ENCODE measurements around the gene HPGDS.

Gene HPGDS

DNA sequence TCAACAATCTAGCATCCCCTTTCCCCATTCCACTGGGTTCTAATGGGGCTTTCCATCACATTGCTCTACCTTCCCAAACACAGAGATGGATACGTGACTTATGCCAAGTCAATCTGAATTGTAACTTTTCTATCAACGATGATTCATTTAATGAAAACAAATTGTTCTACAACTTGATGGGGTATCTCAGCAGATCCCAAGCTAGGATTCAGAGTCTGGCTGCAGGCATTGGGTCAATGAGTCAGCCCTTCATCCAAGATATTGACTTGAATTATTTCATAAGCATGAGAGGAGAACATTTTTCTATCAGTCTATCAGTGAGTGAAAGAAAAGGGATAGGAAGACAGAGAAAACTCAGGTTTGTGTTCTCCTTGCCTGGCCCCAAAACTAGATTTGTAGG lies 15.0 kb upstream of the HPGDS start:
- H3K36me3 ChIP-seq (ENCODE audit: insufficient read depth, low read length), result no peaks in the 10 kb centered on the region
- whole genome bisulfite sequencing, result 95% methylated on average over 2 of the region's 2 CpGs

GRCh38 chr4:94356444-94356843 lies 13.8 kb upstream of the HPGDS start:
- Histone ChIP-seq H3K36me3 (ENCODE audit: insufficient read depth, low read length) (no peaks in the 10 kb centered on the region), H3K27ac (ENCODE audit: low read depth, low read length) (no peak overlapping the region), H3K9me3 (ENCODE audit: insufficient read depth, low read depth, low read length) (no peaks in the 10 kb centered on the region), H3K9ac (ENCODE audit: low read depth, low read length) (no peak overlapping the region), H3K27me3 (ENCODE audit: insufficient read depth, low read length) (no peaks in the 10 kb centered on the region), H3K4me3 (ENCODE audit: low read length) (no peak overlapping the region), H3K4me1 (ENCODE audit: insufficient read depth, low read length) (no peaks in the 10 kb centered on the region)
- WGBS, result 92% methylated on average over 2 of the region's 2 CpGs

More for the DNA sequence above, 15.0 kb upstream of the HPGDS start:
- Histone ChIP-seq H3K9me3 (ENCODE audit: insufficient read depth, low read depth, low read length) (no peaks in the 10 kb centered on the region), H3K9ac (ENCODE audit: low read depth, low read length) (no peak overlapping the region), H3K27me3 (ENCODE audit: insufficient read depth, low read length) (no peaks in the 10 kb centered on the region), H3K27ac (ENCODE audit: low read depth, low read length) (no peak overlapping the region), H3K4me3 (ENCODE audit: low read length) (no peak overlapping the region), H3K4me1 (ENCODE audit: insufficient read depth, low read length) (no peaks in the 10 kb centered on the region)

- Histone ChIP-seq H3K9ac (ENCODE audit: low read depth, low read length) (no peak overlapping the region), H3K4me3 (ENCODE audit: low read length) (no peak overlapping the region), H3K9me3 (ENCODE audit: insufficient read depth, low read depth, low read length) (no peaks in the 10 kb centered on the region), H3K27me3 (ENCODE audit: insufficient read depth, low read length) (no peaks in the 10 kb centered on the region), H3K36me3 (ENCODE audit: insufficient read depth, low read length) (no peaks in the 10 kb centered on the region), H3K27ac (ENCODE audit: low read depth, low read length) (no peak overlapping the region), H3K4me1 (ENCODE audit: insufficient read depth, low read length) (no peaks in the 10 kb centered on the region)
- WGBS, result 87% methylated on average over 6 of the region's 6 CpGs
These were observed 11.8 kb upstream of the HPGDS start for GRCh38 chr4:94354474-94354896.

DNA sequence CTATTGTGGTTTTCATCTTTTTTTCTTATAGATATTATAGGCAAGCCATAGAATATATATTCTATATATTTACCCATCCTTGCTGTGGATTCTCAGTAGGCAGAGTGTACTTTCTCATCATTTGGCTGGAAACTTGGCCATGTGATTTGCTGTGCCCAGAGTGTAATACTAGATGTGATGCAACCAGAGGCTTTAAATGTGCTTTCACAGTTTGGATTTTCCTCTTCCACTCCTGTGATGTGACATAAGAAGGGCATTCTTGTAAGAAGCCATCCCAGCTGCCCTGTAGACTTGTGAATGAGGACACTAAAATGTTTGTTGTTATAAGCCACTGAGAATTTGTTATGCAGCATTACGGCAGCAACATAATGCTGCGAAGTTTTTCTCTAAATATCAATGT lies 10.4 kb upstream of the HPGDS start:
- Histone ChIP-seq H3K36me3 (ENCODE audit: insufficient read depth, low read length) (no peaks in the 10 kb centered on the region), H3K9ac (ENCODE audit: low read depth, low read length) (no peak overlapping the region), H3K4me1 (ENCODE audit: insufficient read depth, low read length) (no peaks in the 10 kb centered on the region), H3K27ac (ENCODE audit: low read depth, low read length) (no peak overlapping the region), H3K9me3 (ENCODE audit: insufficient read depth, low read depth, low read length) (no peaks in the 10 kb centered on the region), H3K27me3 (ENCODE audit: insufficient read depth, low read length) (no peaks in the 10 kb centered on the region), H3K4me3 (ENCODE audit: low read length) (no peak overlapping the region)
- WGBS, result 88% methylated on average over 1 of the region's 2 CpGs

- 98% methylated on average over 4 of the region's 4 CpGs for WGBS
- H3K27me3 ChIP-seq (ENCODE audit: insufficient read depth, low read length), result no peaks in the 10 kb centered on the region
- no peaks in the 10 kb centered on the region for H3K9me3 ChIP-seq (ENCODE audit: insufficient read depth, low read depth, low read length)
- H3K36me3 ChIP-seq (ENCODE audit: insufficient read depth, low read length), result no peaks in the 10 kb centered on the region
- no peak overlapping the region for H3K27ac ChIP-seq (ENCODE audit: low read depth, low read length)
- no peaks in the 10 kb centered on the region for H3K4me1 ChIP-seq (ENCODE audit: insufficient read depth, low read length)
- H3K4me3 ChIP-seq (ENCODE audit: low read length), result no peak overlapping the region
- no peak overlapping the region for H3K9ac ChIP-seq (ENCODE audit: low read depth, low read length)
These were observed 9.5 kb upstream of the HPGDS start for GRCh38 chr4:94352163-94352562.

- Histone ChIP-seq H3K27ac (ENCODE audit: low read depth, low read length) (no peak overlapping the region), H3K4me3 (ENCODE audit: low read length) (no peak overlapping the region), H3K27me3 (ENCODE audit: insufficient read depth, low read length) (no peaks in the 10 kb centered on the region), H3K9ac (ENCODE audit: low read depth, low read length) (no peak overlapping the region), H3K36me3 (ENCODE audit: insufficient read depth, low read length) (no peaks in the 10 kb centered on the region), H3K4me1 (ENCODE audit: insufficient read depth, low read length) (no peaks in the 10 kb centered on the region), H3K9me3 (ENCODE audit: insufficient read depth, low read depth, low read length) (no peaks in the 10 kb centered on the region)
- no CpG with 5 or more reads among the region's 1 CpG for WGBS
These were observed 8.7 kb upstream of the HPGDS start for GRCh38 chr4:94351319-94351718.

DNA sequence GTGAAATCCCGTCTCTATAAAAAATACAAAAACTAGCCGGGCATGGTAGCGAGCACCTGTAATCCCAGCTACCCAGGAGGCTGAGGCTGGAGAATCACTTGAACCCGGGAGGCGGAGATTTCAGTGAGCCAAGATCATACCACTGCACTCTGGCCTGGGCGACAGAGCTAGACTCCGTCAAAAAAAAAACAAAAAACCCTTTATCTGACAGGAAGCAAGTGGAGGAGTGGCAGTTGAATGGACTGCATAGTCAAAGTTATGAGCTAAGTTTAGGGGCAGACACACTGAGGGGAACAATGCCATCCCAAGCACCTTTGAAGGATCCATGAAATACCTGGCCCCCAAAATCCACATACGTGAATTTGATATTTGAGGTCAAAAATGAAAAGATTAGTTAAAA lies 7.5 kb upstream of the HPGDS start:
- Histone ChIP-seq H3K36me3 (ENCODE audit: insufficient read depth, low read length) (no peaks in the 10 kb centered on the region), H3K27me3 (ENCODE audit: insufficient read depth, low read length) (no peaks in the 10 kb centered on the region), H3K9me3 (ENCODE audit: insufficient read depth, low read depth, low read length) (no peaks in the 10 kb centered on the region), H3K4me3 (ENCODE audit: low read length) (no peak overlapping the region), H3K9ac (ENCODE audit: low read depth, low read length) (no peak overlapping the region), H3K4me1 (ENCODE audit: insufficient read depth, low read length) (no peaks in the 10 kb centered on the region), H3K27ac (ENCODE audit: low read depth, low read length) (no peak overlapping the region)
- WGBS, result 89% methylated on average over 7 of the region's 8 CpGs

DNA sequence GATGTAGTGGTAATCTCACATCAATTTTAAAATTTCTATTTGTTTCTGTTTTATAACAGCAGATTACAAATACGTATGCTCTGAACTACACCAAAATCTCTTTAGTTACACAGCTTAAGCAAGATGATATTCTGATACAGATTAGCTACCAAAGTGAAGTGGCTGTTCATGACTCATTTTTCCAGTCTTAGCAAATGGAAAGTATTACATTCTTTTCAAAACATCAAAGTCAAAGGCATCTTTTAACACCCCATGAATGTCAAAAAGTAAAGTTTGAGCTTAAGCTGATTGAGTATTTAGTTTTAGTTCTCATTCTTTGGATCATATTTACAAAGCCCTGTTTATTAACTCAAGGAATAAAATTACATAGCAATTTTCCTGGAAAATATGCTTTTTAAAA lies 6.6 kb upstream of the HPGDS start:
- H3K9me3 ChIP-seq (ENCODE audit: insufficient read depth, low read depth, low read length), result no peaks in the 10 kb centered on the region
- H3K36me3 ChIP-seq (ENCODE audit: insufficient read depth, low read length), result no peaks in the 10 kb centered on the region
- no peaks in the 10 kb centered on the region for H3K27me3 ChIP-seq (ENCODE audit: insufficient read depth, low read length)
- H3K27ac ChIP-seq (ENCODE audit: low read depth, low read length), result no peak overlapping the region
- no peak overlapping the region for H3K9ac ChIP-seq (ENCODE audit: low read depth, low read length)
- H3K4me1 ChIP-seq (ENCODE audit: insufficient read depth, low read length), result no peaks in the 10 kb centered on the region
- H3K4me3 ChIP-seq (ENCODE audit: low read length), result no peak overlapping the region
- 100% methylated on average over 1 of the region's 1 CpG for WGBS

GRCh38 chr4:94348666-94349065 lies 6.0 kb upstream of the HPGDS start:
- Histone ChIP-seq H3K4me1 (ENCODE audit: insufficient read depth, low read length) (no peaks in the 10 kb centered on the region), H3K27ac (ENCODE audit: low read depth, low read length) (no peak overlapping the region), H3K27me3 (ENCODE audit: insufficient read depth, low read length) (no peaks in the 10 kb centered on the region), H3K9ac (ENCODE audit: low read depth, low read length) (no peak overlapping the region), H3K36me3 (ENCODE audit: insufficient read depth, low read length) (no peaks in the 10 kb centered on the region), H3K4me3 (ENCODE audit: low read length) (no peak overlapping the region), H3K9me3 (ENCODE audit: insufficient read depth, low read depth, low read length) (no peaks in the 10 kb centered on the region)
- 98% methylated on average over 3 of the region's 3 CpGs for WGBS

- no peaks in the 10 kb centered on the region for H3K4me1 ChIP-seq (ENCODE audit: insufficient read depth, low read length)
- no peak overlapping the region for H3K9ac ChIP-seq (ENCODE audit: low read depth, low read length)
- no peak overlapping the region for H3K27ac ChIP-seq (ENCODE audit: low read depth, low read length)
- H3K36me3 ChIP-seq (ENCODE audit: insufficient read depth, low read length), result no peaks in the 10 kb centered on the region
- no peaks in the 10 kb centered on the region for H3K9me3 ChIP-seq (ENCODE audit: insufficient read depth, low read depth, low read length)
- no peaks in the 10 kb centered on the region for H3K27me3 ChIP-seq (ENCODE audit: insufficient read depth, low read length)
- no peak overlapping the region for H3K4me3 ChIP-seq (ENCODE audit: low read length)
These were observed 3.9 kb upstream of the HPGDS start for GRCh38 chr4:94346541-94346940.

- Histone ChIP-seq H3K36me3 (ENCODE audit: insufficient read depth, low read length) (no peaks in the 10 kb centered on the region), H3K9ac (ENCODE audit: low read depth, low read length) (no peak overlapping the region), H3K9me3 (ENCODE audit: insufficient read depth, low read depth, low read length) (no peaks in the 10 kb centered on the region), H3K4me1 (ENCODE audit: insufficient read depth, low read length) (no peaks in the 10 kb centered on the region), H3K4me3 (ENCODE audit: low read length) (no peak overlapping the region), H3K27me3 (ENCODE audit: insufficient read depth, low read length) (no peaks in the 10 kb centered on the region), H3K27ac (ENCODE audit: low read depth, low read length) (no peak overlapping the region)
- 88% methylated on average over 2 of the region's 2 CpGs for WGBS
These were observed 3.3 kb upstream of the HPGDS start for GRCh38 chr4:94345969-94346368.

GRCh38 chr4:94345266-94345665 lies 2.6 kb upstream of the HPGDS start:
- H3K9me3 ChIP-seq (ENCODE audit: insufficient read depth, low read depth, low read length), result no peaks in the 10 kb centered on the region
- H3K4me3 ChIP-seq (ENCODE audit: low read length), result no peak overlapping the region
- no peaks in the 10 kb centered on the region for H3K27me3 ChIP-seq (ENCODE audit: insufficient read depth, low read length)
- no peak overlapping the region for H3K27ac ChIP-seq (ENCODE audit: low read depth, low read length)
- no peak overlapping the region for H3K9ac ChIP-seq (ENCODE audit: low read depth, low read length)
- no peaks in the 10 kb centered on the region for H3K4me1 ChIP-seq (ENCODE audit: insufficient read depth, low read length)
- 87% methylated on average over 3 of the region's 4 CpGs for WGBS
- no peaks in the 10 kb centered on the region for H3K36me3 ChIP-seq (ENCODE audit: insufficient read depth, low read length)

Measured in HUES64 (cell line).